K562 (cell line): ENCODE data around the gene FASN. TPM values are rescaled to one million over a fixed set of nuclear protein-coding genes. Genes with fewer than 3 reads are reported as not detected.

Experiments used
- CBX1 ChIP-seq: sonication (generic); IDR thresholded peaks from 2 replicates; pipeline ENCODE4 v1.6.1; 2016; ENCODE audit warnings: antibody characterized with exemption, low read depth, mild to moderate bottlenecking
- CHD1 ChIP-seq: fragments of 200-600 bp; sonication (generic); IDR thresholded peaks from one replicate; pipeline ENCODE4 v1.6.1; 2012; ENCODE audit warnings: mild to moderate bottlenecking, moderate library complexity, low read length, inconsistent platforms
- CHD2 ChIP-seq: IDR thresholded peaks from 2 replicates; pipeline ENCODE4 v1.6.1; 2011; ENCODE audit warnings: low read depth, low read length
- CREB3L1 ChIP-seq: fragments of 450-650 bp; IDR thresholded peaks from 2 replicates; pipeline ENCODE4 v1.6.1; 2014; ENCODE audit warnings: low read depth, mild to moderate bottlenecking, moderate library complexity, borderline replicate concordance
- CREB5 ChIP-seq: fragments of 250-450 bp; sonication (Bioruptor Pico); IDR thresholded peaks from 2 replicates; pipeline ENCODE4 v1.5.0; 2020; ENCODE audit warnings: mild to moderate bottlenecking
- E2F3 ChIP-seq: fragments of 250-450 bp; sonication (Bioruptor Pico); IDR thresholded peaks from 2 replicates; pipeline ENCODE4 v1.4.0; 2020; ENCODE audit warnings: mild to moderate bottlenecking
- FIP1L1 ChIP-seq: fragments of 200-400 bp; formaldehyde crosslinking; IDR thresholded peaks from 2 replicates; pipeline ENCODE4 v1.6.1; 2018; ENCODE audit warnings: mild to moderate bottlenecking, low read depth, low read length; ENCODE audit not compliant: poor library complexity, severe bottlenecking
- FOXP1 ChIP-seq: sonication (generic); formaldehyde crosslinking; IDR thresholded peaks from 2 replicates; pipeline ENCODE4 v1.8.0; 2022; ENCODE audit warnings: mild to moderate bottlenecking, missing genetic modification reagents
- GABPA ChIP-seq: fragments of 200-800 bp; sonication (Bioruptor generic); conservative IDR thresholded peaks from 2 replicates; pipeline ENCODE4 v1.6.1; 2016; ENCODE audit warnings: low read depth, missing genetic modification characterization, missing compliant biosample characterization
- HES1 ChIP-seq: fragments of 450-650 bp; IDR thresholded peaks from 2 replicates; pipeline ENCODE4 v1.6.1; 2016; ENCODE audit warnings: low read depth, mild to moderate bottlenecking, moderate library complexity
- HMGN3 ChIP-seq: IDR thresholded peaks from 2 replicates; pipeline ENCODE4 v1.6.1; 2011; ENCODE audit warnings: borderline replicate concordance, low read depth, mild to moderate bottlenecking, mixed read lengths, low read length; ENCODE audit not compliant: insufficient read length; ENCODE audit errors: extremely low read depth
- KLF10 ChIP-seq: fragments of 250-450 bp; sonication (Bioruptor Pico); IDR thresholded peaks from 2 replicates; pipeline ENCODE4 v1.6.1; 2021; ENCODE audit warnings: matching md5 sums
- MYNN ChIP-seq, 2 experiments: sonication (generic); formaldehyde crosslinking in 1 of 2; IDR thresholded peaks; 2 replicates each; pipeline versions ENCODE4 v1.5.0 to v1.6.1; 2016 to 2020; ENCODE audit warnings: antibody characterized with exemption in 1 of 2, missing genetic modification reagents in 1 of 2
- NCOA1 ChIP-seq: fragments of 450-650 bp; IDR thresholded peaks from 2 replicates; pipeline ENCODE4 v1.6.1; 2016; ENCODE audit warnings: low read depth
- NFIC ChIP-seq: fragments of 450-650 bp; IDR thresholded peaks from 2 replicates; pipeline ENCODE4 v1.6.1; 2017; ENCODE audit warnings: mild to moderate bottlenecking, inconsistent platforms
- PCBP1 ChIP-seq: fragments of 200-400 bp; formaldehyde crosslinking; IDR thresholded peaks from 2 replicates; pipeline ENCODE4 v1.6.1; 2018; ENCODE audit warnings: mild to moderate bottlenecking, low read depth, low read length; ENCODE audit not compliant: poor library complexity, severe bottlenecking
- POLR2AphosphoS5 ChIP-seq: IDR thresholded peaks from 2 replicates; pipeline ENCODE4 v1.6.1; 2011; ENCODE audit warnings: mild to moderate bottlenecking, low read depth, low read length, moderate library complexity; ENCODE audit not compliant: control insufficient read depth, insufficient read depth
- POU5F1 ChIP-seq: fragments of 150-350 bp; IDR thresholded peaks from 2 replicates; pipeline ENCODE4 v1.6.1; 2014; ENCODE audit warnings: borderline replicate concordance, low read length, low read depth, mild to moderate bottlenecking; ENCODE audit not compliant: partially characterized antibody
- RBM17 ChIP-seq: fragments of 200-400 bp; formaldehyde crosslinking; IDR thresholded peaks from 2 replicates; pipeline ENCODE4 v1.6.1; 2017; ENCODE audit warnings: low read depth, mild to moderate bottlenecking, low read length, borderline replicate concordance
- SLC30A9 ChIP-seq: fragments of 250-450 bp; sonication (Bioruptor Pico); IDR thresholded peaks from 2 replicates; pipeline ENCODE4 v1.8.0; 2022; ENCODE audit warnings: mild to moderate bottlenecking, moderate library complexity
- SMC3 ChIP-seq: conservative IDR thresholded peaks from 2 replicates; pipeline ENCODE4 v1.6.1; 2011; ENCODE audit warnings: low read depth, low read length, improper control_type of control experiment; ENCODE audit not compliant: insufficient read depth
- ZNF184 ChIP-seq: sonication (generic); formaldehyde crosslinking; IDR thresholded peaks from 2 replicates; pipeline ENCODE4 v1.5.0; 2020; ENCODE audit warnings: missing genetic modification reagents
- ZNF644 ChIP-seq: fragments of 200-800 bp; sonication (Bioruptor generic); IDR thresholded peaks from 2 replicates; pipeline ENCODE4 v1.6.1; 2016; ENCODE audit warnings: low read depth, missing genetic modification characterization, missing compliant biosample characterization
- polyA plus RNA-seq, 8 experiments: library from polyadenylated mRNA; depleted of rRNA in 4 of 8; stranded (reverse) in 5 of 8; unstranded in 3 of 8; fragments of >200 nt; fragmentation: Nextera tagmentation in 2 of 8; fragmentation: Illumina TruSeq in 1 of 8; extraction: Ambion mirVana in 2 of 8; extraction: Trizol in 1 of 8; gene quantifications; 2 replicates each; pipeline versions ENCODE4 v1.2.1 to v1.2.3, GENCODE V29; 2011 to 2014; ENCODE audit warnings: inconsistent platforms in 1 of 8, missing spikeins in 1 of 8
- total RNA-seq, 7 experiments: library from RNA; depleted of rRNA in 6 of 7; stranded (reverse); fragments of >200 nt in 6 of 7; fragmentation: Illumina TruSeq in 2 of 7; extraction: Trizol in 2 of 7; gene quantifications; 2 replicates each; pipeline versions ENCODE4 v1.2.1 to v1.2.3, GENCODE V29; 2011 to 2021; ENCODE audit warnings: low replicate concordance in 1 of 7

The FASN gene
- total and polyA plus RNA-seq, 9 of the 15 experiments (the other 6 are each of a cell fraction or from before 2014, with no cell fraction given), result 0.15 to 663 (median 49.9) TPM

- no peak for TF ChIP-seq PCBP1
- no peak for TF ChIP-seq NCOA1
- TF ChIP-seq FOXP1 (CRISPR knock-in tag), result no peak
- TF ChIP-seq SLC30A9 (CRISPR knock-in tag), result no peak
- TF ChIP-seq HMGN3, result peak; percentile 70
- peak; percentile 40 for TF ChIP-seq POLR2AphosphoS5
- peak; percentile 2; the same call in 1 of the 2 replicates for TF ChIP-seq CBX1
- TF ChIP-seq GABPA (tag), result no peak
- no peak for TF ChIP-seq RBM17
- TF ChIP-seq ZNF184, result no peak
- no peak for TF ChIP-seq SMC3
- TF ChIP-seq NFIC, result 0 out of 2 replicates have a peak, but pooled peaks have one; percentile 6
- TF ChIP-seq HES1, result no peak
- no peak for TF ChIP-seq CHD1
- peak; percentile 45; the same call in 1 of the 2 replicates for TF ChIP-seq MYNN (IDR thresholded peaks at IDR 0.05)
- TF ChIP-seq MYNN (CRISPR knock-in tag; IDR thresholded peaks at IDR 0.05), result no peak
- TF ChIP-seq CREB3L1, result no peak
- peak; percentile 48 for TF ChIP-seq FIP1L1
- TF ChIP-seq POU5F1, result no peak
- no peak for TF ChIP-seq KLF10 (CRISPR knock-in tag)
- TF ChIP-seq CREB5 (CRISPR knock-in tag), result no peak
- TF ChIP-seq E2F3, result no peak
- TF ChIP-seq ZNF644 (tag), result no peak
- TF ChIP-seq CHD2, result peak; percentile 37; the same call in 1 of the 2 replicates
Observed at GRCh38 chr17:82076785-82077591, 21.0 kb downstream of the FASN start (continued).
